Transverse colon (tissue), 4 donors: ENCODE results near the gene PSMB11.

Experiments used
- CTCF ChIP-seq, 5 experiments: fragments of 200-600 bp in 3 of 5; fragments of 450-650 bp in 2 of 5; sonication (generic) in 3 of 5; IDR thresholded peaks; 1 replicate in 2 of 5; 2 replicates in 3 of 5; pipeline ENCODE4 v1.5.1; 2016 to 2017; ENCODE audit warnings: antibody characterized with exemption in 5 of 5, inconsistent platforms in 3 of 5, mild to moderate bottlenecking in 2 of 5, moderate library complexity in 1 of 5
- EP300 ChIP-seq: sonication (generic); formaldehyde crosslinking; IDR thresholded peaks from one replicate; pipeline ENCODE4 v1.6.1; 2017; ENCODE audit warnings: antibody characterized with exemption, low read depth
- POLR2AphosphoS5 ChIP-seq, 3 donors: sonication (generic); formaldehyde crosslinking; IDR thresholded peaks; one replicate each; pipeline ENCODE4 v1.6.1; 2016; ENCODE audit warnings: antibody characterized with exemption in 3 of 3

DNA sequence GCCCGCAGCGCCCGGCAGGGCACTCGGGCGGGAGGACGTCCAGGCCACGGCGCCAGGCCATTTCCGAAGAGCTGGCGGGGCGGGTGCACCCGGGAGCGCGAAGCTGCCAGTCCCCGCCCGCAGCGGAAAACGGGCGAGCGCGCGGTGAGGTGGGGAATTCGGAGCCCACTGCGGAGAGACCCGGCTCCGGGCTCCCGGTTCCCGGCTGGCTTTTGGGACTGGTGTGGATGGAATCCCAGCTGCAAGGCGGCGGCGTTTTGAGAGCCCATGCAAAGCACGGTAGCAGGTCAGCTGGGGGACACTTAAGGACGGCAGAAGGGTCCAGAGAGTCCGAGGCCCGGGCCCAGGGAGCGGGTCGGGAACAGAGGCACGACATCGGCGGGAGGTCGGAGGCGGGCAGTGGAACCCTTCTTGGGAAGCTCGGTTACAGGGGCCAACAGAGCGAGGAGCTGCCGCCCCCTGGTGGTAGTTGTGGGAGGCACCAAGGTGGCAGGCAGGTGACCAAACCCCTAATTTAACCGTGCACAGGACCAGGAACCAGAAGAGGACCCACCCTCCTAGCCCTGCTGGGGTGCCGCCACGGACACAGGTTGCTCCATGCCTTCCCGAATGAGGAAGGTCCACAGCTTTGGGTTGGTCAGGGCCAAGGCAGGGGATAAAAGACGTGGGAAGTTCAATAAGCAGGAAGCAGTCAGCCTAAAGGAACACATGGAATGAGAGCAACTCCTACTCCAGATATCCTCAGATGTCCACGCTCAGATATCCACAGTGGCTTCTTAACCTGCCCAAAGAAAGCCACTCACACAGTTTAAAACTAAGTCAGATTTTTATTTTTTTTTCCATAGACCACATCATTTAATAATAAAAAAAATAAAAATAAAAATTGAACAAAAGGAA lies 16.0 kb downstream of the PSMB11 start:
- TF ChIP-seq POLR2AphosphoS5 (IDR thresholded peaks at IDR 0.05) (peak in 2 of 3 donors; percentile 25 to 53), CTCF (IDR thresholded peaks at IDR 0.05) (peak; percentile 95 to 97 (median 96)), EP300 (no peak)
